IMR-90 (cell line): Measurements from ENCODE around the gene CDK10. TPM values are rescaled to one million over a fixed set of nuclear protein-coding genes. Genes with fewer than 3 reads are reported as not detected.

Experiments
- ATAC-seq: fragments of 200-7000 bp; cut with Tn5 transposase; 2 replicates; pipeline ENCODE4 v1.9.1; 2020; ENCODE audit warnings: low read depth, mild to moderate bottlenecking, moderate library complexity
- BruUV-seq: library from RNA; stranded (reverse); fragments of 400-500 nt; replicated peaks from 2 replicates; lab custom pipeline; 2021; lab: Mats Ljungman, UMichigan
- CTCF ChIA-PET: fragments of 300-600 bp; formaldehyde crosslinking; extraction: SDS; loops from one replicate; lab custom pipeline; 2021; ENCODE audit warnings: antibody characterized with exemption; lab: Yijun Ruan, JAX
- POLR2A ChIA-PET: fragments of 300-600 bp; sonication (Branson Sonifier 250); formaldehyde crosslinking; loops from one replicate; lab custom pipeline; 2022; ENCODE audit warnings: antibody characterized with exemption; ENCODE audit not compliant: unreplicated experiment; lab: Charles Lee
- DNase-seq: peaks from one replicate; pipeline ENCODE4 v3.0.0; 2013
- H2AFZ ChIP-seq: replicated peaks from 2 replicates; pipeline ENCODE3; 2013; ENCODE audit warnings: low read length, mild to moderate bottlenecking; ENCODE audit not compliant: poor library complexity
- H2AK5ac ChIP-seq: 2 replicates; pipeline ENCODE4 v1.6.1; 2013; ENCODE audit warnings: low read depth, low read length, inconsistent platforms
- H2AK9ac ChIP-seq: replicated peaks from 2 replicates; pipeline ENCODE3; 2013; ENCODE audit warnings: mild to moderate bottlenecking, low read depth, low read length, moderate library complexity; ENCODE audit not compliant: poor library complexity
- H2BK120ac ChIP-seq: 2 replicates; pipeline ENCODE4 v1.6.1; 2013; ENCODE audit warnings: low read depth, low read length, inconsistent platforms
- H2BK15ac ChIP-seq: 3 replicates; pipeline ENCODE4 v1.6.1; 2013; ENCODE audit warnings: low read depth, low read length, inconsistent platforms
- H2BK20ac ChIP-seq: 2 replicates; pipeline ENCODE4 v1.6.1; 2013; ENCODE audit warnings: low read depth, mild to moderate bottlenecking, inconsistent platforms, low read length, moderate library complexity
- H2BK5ac ChIP-seq: 2 replicates; pipeline ENCODE4 v1.6.1; 2013; ENCODE audit warnings: mild to moderate bottlenecking, low read depth, low read length, inconsistent platforms; ENCODE audit not compliant: poor library complexity, severe bottlenecking
- H3K14ac ChIP-seq: replicated peaks from 2 replicates; pipeline ENCODE4 v1.6.1; 2013; ENCODE audit warnings: low read depth, low read length, inconsistent platforms
- H3K18ac ChIP-seq: 2 replicates; pipeline ENCODE4 v1.6.1; 2013; ENCODE audit warnings: low read depth, low read length, control low read depth
- H3K23ac ChIP-seq: 2 replicates; pipeline ENCODE4 v1.6.1; 2013; ENCODE audit warnings: low read depth, low read length, inconsistent platforms
- H3K27ac ChIP-seq: 2 replicates; pipeline ENCODE4 v1.5.1; 2013; ENCODE audit warnings: mild to moderate bottlenecking, control low read depth, low read length; ENCODE audit not compliant: insufficient read depth
- H3K27me3 ChIP-seq: 2 replicates; pipeline ENCODE4 v1.6.1; 2013; ENCODE audit warnings: low read length; ENCODE audit not compliant: control insufficient read depth, insufficient read depth
- H3K36me3 ChIP-seq: 2 replicates; pipeline ENCODE4 v1.6.1; 2013; ENCODE audit warnings: low read length, mixed read lengths; ENCODE audit not compliant: control insufficient read depth, insufficient read depth
- H3K4ac ChIP-seq: 2 replicates; pipeline ENCODE4 v1.6.1; 2013; ENCODE audit warnings: low read depth, low read length, inconsistent platforms
- H3K4me1 ChIP-seq: 2 replicates; pipeline ENCODE4 v1.6.1; 2013; ENCODE audit warnings: low read length, mixed read lengths; ENCODE audit not compliant: control insufficient read depth, insufficient read depth
- H3K4me2 ChIP-seq: 2 replicates; pipeline ENCODE4 v1.6.1; 2013; ENCODE audit warnings: low read depth, mild to moderate bottlenecking, control low read depth, low read length, moderate library complexity
- H3K4me3 ChIP-seq: 2 replicates; pipeline ENCODE4 v1.5.1; 2013; ENCODE audit warnings: low read depth, mild to moderate bottlenecking, control low read depth, low read length, moderate library complexity; ENCODE audit not compliant: insufficient read depth
- H3K56ac ChIP-seq: 2 replicates; pipeline ENCODE4 v1.6.1; 2013; ENCODE audit warnings: low read length, inconsistent platforms; ENCODE audit not compliant: insufficient read depth; ENCODE audit errors: extremely low read depth
- H3K79me1 ChIP-seq, 2 experiments: 2 replicates each; pipeline ENCODE4 v1.6.1; 2013; ENCODE audit warnings: low read length in 2 of 2, inconsistent platforms in 1 of 2, low read depth in 1 of 2
- H3K9ac ChIP-seq: 2 replicates; pipeline ENCODE4 v1.6.1; 2013; ENCODE audit warnings: low read depth, low read length, control low read depth
- H3K9me1 ChIP-seq: 2 replicates; pipeline ENCODE4 v1.6.1; 2013; ENCODE audit warnings: low read length, inconsistent platforms; ENCODE audit not compliant: insufficient read depth
- H3K9me3 ChIP-seq: 2 replicates; pipeline ENCODE4 v1.6.1; 2013; ENCODE audit warnings: low read length; ENCODE audit not compliant: control insufficient read depth, insufficient read depth
- H4K20me1 ChIP-seq: 2 replicates; pipeline ENCODE4 v1.6.1; 2013; ENCODE audit warnings: low read length, inconsistent platforms; ENCODE audit not compliant: insufficient read depth
- H4K5ac ChIP-seq: 2 replicates; pipeline ENCODE4 v1.6.1; 2013; ENCODE audit warnings: mild to moderate bottlenecking, low read depth, low read length, control low read depth
- H4K8ac ChIP-seq, 2 experiments: 2 replicates each; pipeline ENCODE4 v1.6.1; 2013; ENCODE audit warnings: low read depth in 2 of 2, low read length in 2 of 2, control low read depth in 1 of 2, inconsistent platforms in 1 of 2
- H4K91ac ChIP-seq: 2 replicates; pipeline ENCODE4 v1.6.1; 2013; ENCODE audit warnings: low read depth, low read length, inconsistent platforms; ENCODE audit not compliant: insufficient read depth
- FOS ChIP-seq: fragments of 150-350 bp; IDR thresholded peaks from 2 replicates; pipeline ENCODE4 v1.6.1; 2016; ENCODE audit warnings: low read depth, low read length
- MAZ ChIP-seq: IDR thresholded peaks from 2 replicates; pipeline ENCODE4 v1.6.1; 2012; ENCODE audit warnings: low read depth, mild to moderate bottlenecking, low read length, improper control_type of control experiment, moderate library complexity, borderline replicate concordance
- RAD21 ChIP-seq: IDR thresholded peaks from 2 replicates; pipeline ENCODE4 v1.6.1; 2012; ENCODE audit warnings: low read length, improper control_type of control experiment
- RCOR1 ChIP-seq: IDR thresholded peaks from 2 replicates; pipeline ENCODE4 v1.6.1; 2012; ENCODE audit warnings: mild to moderate bottlenecking, low read length, improper control_type of control experiment; ENCODE audit not compliant: insufficient replicate concordance
- RFX5 ChIP-seq: IDR thresholded peaks from 2 replicates; pipeline ENCODE4 v1.8.0; 2012; ENCODE audit warnings: low read depth, mild to moderate bottlenecking, low read length, moderate library complexity
- SMC3 ChIP-seq: fragments of 150-350 bp; IDR thresholded peaks from 2 replicates; pipeline ENCODE4 v1.6.1; 2016; ENCODE audit warnings: low read depth, mild to moderate bottlenecking, antibody characterized with exemption, low read length, moderate library complexity
- WGBS, 2 experiments: methylation state at CpG; one replicate each; pipeline versions ENCODE4 v1.1.5 to v1.1.7; 2013; ENCODE audit warnings: missing lambda C conversion rate in 2 of 2; ENCODE audit not compliant: insufficient read length in 1 of 2; ENCODE audit errors: extremely low coverage in 2 of 2; 5-methylcytosine and 5-hydroxymethylcytosine counted together
- dilution Hi-C: fragments of 300-500 bp; cut with HindIII; formaldehyde crosslinking; loops from one replicate; pipeline ENCODE4 v1.14.3; 2018; ENCODE audit warnings: low sequenced_read_pairs; ENCODE audit not compliant: unreplicated experiment
- in situ Hi-C: fragments of 300-500 bp; cut with MboI; formaldehyde crosslinking; loops from 3 replicates; pipeline ENCODE4 v1.14.3; 2019; ENCODE audit warnings: low sequenced_read_pairs, inconsistent platforms, mixed read lengths
- intact Hi-C: fragments of 100-400 bp; cut with micrococcal nuclease; formaldehyde crosslinking; loops from 2 replicates; pipeline ENCODE4 v1.10.0; 2022
- polyA plus RNA-seq, 3 experiments: library from polyadenylated mRNA; depleted of rRNA; stranded (reverse); fragments of >200 nt; gene quantifications; 2 replicates each; pipeline ENCODE4 v1.2.3, GENCODE V29; 2012; ENCODE audit warnings: low replicate concordance in 1 of 3
- total RNA-seq: library from RNA; depleted of rRNA; stranded (reverse); fragments of >200 nt; gene quantifications from 2 replicates; pipeline ENCODE4 v1.2.3, GENCODE V29; 2012

CDK10 gene
- total and polyA plus RNA-seq, 2 of the 4 experiments (the other 2 are of a cell fraction) = 19.5 to 61.8 TPM

DNA sequence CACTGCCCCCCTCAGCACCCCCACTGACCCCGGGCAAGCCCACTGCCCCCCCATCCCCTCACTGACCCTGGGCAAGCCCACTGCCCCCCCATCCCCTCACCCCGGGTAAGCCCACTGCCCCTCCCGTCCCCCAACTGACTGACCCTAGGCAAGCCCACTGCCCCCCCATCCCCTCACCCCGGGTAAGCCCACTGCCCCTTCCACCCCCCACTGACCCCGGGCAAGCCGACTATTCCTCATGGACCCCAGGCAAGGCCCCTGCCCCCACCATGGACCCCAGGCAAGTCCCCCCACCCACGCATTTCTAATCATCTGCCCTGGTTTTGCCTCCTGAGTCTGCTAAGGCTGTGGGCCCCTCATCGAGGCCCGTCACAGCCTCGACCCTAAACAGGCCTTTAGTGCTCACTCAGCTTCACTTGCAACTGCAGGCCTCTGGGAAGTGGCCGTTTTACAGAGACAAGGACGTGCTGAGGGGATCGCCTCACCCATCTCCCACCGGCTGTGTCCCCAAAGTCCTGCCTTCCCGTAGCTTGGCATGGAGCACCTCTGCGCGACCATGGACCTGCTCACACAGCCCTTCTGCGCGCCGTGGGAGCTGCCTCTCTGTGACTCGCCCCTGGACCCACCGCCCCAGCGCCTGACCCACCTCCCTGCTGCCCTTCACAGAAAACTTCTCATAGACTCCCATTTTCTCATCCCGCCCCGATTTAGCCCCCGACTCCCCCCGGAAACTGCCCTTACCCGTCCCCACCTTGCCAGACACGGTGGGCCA lies 30.6 kb downstream of the CDK10 start:
- Histone ChIP-seq H3K4me1 (peaks cover 6% of the 10 kb centered on the region), H2AFZ (no peak overlapping the region), H2BK15ac (no peak overlapping the region), H2BK120ac (no peak overlapping the region), H3K36me3 (peaks cover 8% of the 10 kb centered on the region; the same call in 1 of the 2 replicates), H3K4me3 (no peak overlapping the region), H2AK5ac (no peak overlapping the region), H3K9me1 (no peaks in the 10 kb centered on the region), H3K27ac (no peak overlapping the region), H2BK5ac (no peak overlapping the region), H4K91ac (no peak overlapping the region), H4K8ac (no peak overlapping the region), H3K79me1 (peaks cover 13 to 36% of the 10 kb centered on the region in 2 experiments), H3K4me2 (no peak overlapping the region), H3K23ac (no peak overlapping the region), H3K18ac (no peak overlapping the region), H3K56ac (no peak overlapping the region), H3K14ac (no peak overlapping the region), H3K4ac (no peak overlapping the region), H3K9ac (no peak overlapping the region), H3K27me3 (no peaks in the 10 kb centered on the region), H2AK9ac (no peak overlapping the region), H4K5ac (no peak overlapping the region), H2BK20ac (no peak overlapping the region), H4K20me1 (peaks cover 7% of the 10 kb centered on the region), H3K9me3 (no peaks in the 10 kb centered on the region)
- TF ChIP-seq RFX5 (no peak), FOS (no peak), RAD21 (no peak), SMC3 (no peak), MAZ (no peak), RCOR1 (no peak)
- DNase-seq (no peak), ATAC-seq (no peak)
- dilution Hi-C loops (no loop called here), in situ Hi-C loops (no loop called here), intact Hi-C loops (no loop called here)
- ChIA-PET CTCF (no interaction called here), POLR2A (no interaction called here)
- 89% methylated on average over 22 of the region's 29 CpGs; no CpG with 5 or more reads in 1 of the 2 experiments for WGBS, 2 experiments
- BruUV-seq = no TSS peak
